HepG2 (cell line): Measurements from ENCODE around the gene PKMYT1.

ENCODE experiments used
- NCOA2 ChIP-seq: sonication (generic); formaldehyde crosslinking; IDR thresholded peaks from 2 replicates; pipeline ENCODE4 v1.8.0; 2022; ENCODE audit warnings: inconsistent platforms
- SP1 ChIP-seq, 2 experiments: fragments of 450-650 bp in 1 of 2; sonication (generic) in 1 of 2; formaldehyde crosslinking in 1 of 2; IDR thresholded peaks; 2 replicates each; pipeline versions ENCODE4 v1.4.0 to v1.6.1; 2016 to 2020; ENCODE audit warnings: missing genetic modification reagents in 1 of 2
- THAP7 ChIP-seq: sonication (generic); formaldehyde crosslinking; IDR thresholded peaks from 2 replicates; pipeline ENCODE4 v1.8.1; 2023; ENCODE audit warnings: mild to moderate bottlenecking, missing genetic modification reagents
- ZBTB20 ChIP-seq: sonication (generic); formaldehyde crosslinking; IDR thresholded peaks from 2 replicates; pipeline ENCODE4 v1.8.1; 2023; ENCODE audit warnings: missing genetic modification reagents, low read depth, mild to moderate bottlenecking, borderline replicate concordance

GRCh38 chr16:3023669-3024478 is 43.6 kb upstream of the PKMYT1 start, which contains the start of the genes HCFC1R1 and THOC6:
- TF ChIP-seq NCOA2 (CRISPR knock-in tag) (peak; percentile 41; the same call in 1 of the 2 replicates), SP1 (IDR thresholded peaks at IDR 0.05) (no peak), SP1 (CRISPR knock-in tag; IDR thresholded peaks at IDR 0.05) (peak; percentile 84), ZBTB20 (CRISPR knock-in tag) (peak; percentile 83; the same call in 1 of the 2 replicates), THAP7 (CRISPR knock-in tag) (peak; percentile 29; the same call in 1 of the 2 replicates)
